ENCODE data around the gene HUS1. TPM values are rescaled to one million over a fixed set of nuclear protein-coding genes. Genes with fewer than 3 reads are reported as not detected.
A peak's percentile ranks its signal among the peaks of the same experiment; 100 is the strongest.

The HUS1 gene
- total and polyA plus RNA-seq, 2 of the 8 experiments (the other 6 are each of a cell fraction or from before 2014, with no cell fraction given): 15.0 to 33.0 TPM

GRCh38 chr7:47950714-47951113 lies 28.7 kb downstream of the HUS1 start:
- H2BK12ac ChIP-seq (ENCODE audit: low read depth, low read length): no peak overlapping the region
- peak overlapping the region; percentile 88 for H4K8ac ChIP-seq (ENCODE audit: extremely low read depth, insufficient read depth, low read length)
- 78% methylated on average over 11 of the region's 11 CpGs; no CpG with 5 or more reads in 1 of the 2 experiments for WGBS, 2 experiments (ENCODE audit: extremely low coverage in 1 of 2, insufficient coverage in 1 of 2, insufficient read length in 1 of 2, insufficient replicate concordance in 2 of 2, low coverage in 1 of 2, low lambda C conversion rate in 2 of 2, missing lambda C conversion rate in 1 of 2)
- H2AFZ ChIP-seq (ENCODE audit: low read length): no peak overlapping the region
- TF ChIP-seq BACH1 (IDR thresholded peaks at IDR 0.05; ENCODE audit: low read length) (no peak), RAD21 (IDR thresholded peaks at IDR 0.05 in 1 of 2, conservative IDR thresholded peaks at IDR 0.05 in 1 of 2; ENCODE audit: low read depth in 2 of 2, low read length in 2 of 2) (peak; percentile 18 to 45; a peak in 3 of 4 replicates), TCF12 (IDR thresholded peaks at IDR 0.05; ENCODE audit: low read depth, low read length) (0 out of 2 replicates have a peak, but pooled peaks have one; percentile 41), POLR2AphosphoS5 (IDR thresholded peaks at IDR 0.05; ENCODE audit: low read depth, low read length) (no peak), CTCF (IDR thresholded peaks at IDR 0.05; ENCODE audit: control extremely low read depth in 1 of 3, insufficient read depth in 1 of 3, low read depth in 1 of 3, low read length in 3 of 3) (peak in 2 of 3 experiments; percentile 34 to 39; a peak in 2 of 4 replicates)
- H3K79me2 ChIP-seq (ENCODE audit: control insufficient read depth in 1 of 2, insufficient read depth in 2 of 2, low read length in 2 of 2): no peaks in the 10 kb centered on the region
- ChIA-PET POLR2A (ENCODE audit: partially characterized antibody) (interaction anchor here (1.3 to 1.4 kb wide), 2 partner anchors 17 to 18 kb away, joined by 3 to 5 read pairs; no protein-coding TSS in a partner anchor), CTCF (ENCODE audit: partially characterized antibody) (interaction anchor here (0.5 to 6.8 kb wide), 5 partner anchors 12 to 96 kb away, joined by 3 to 34 read pairs (median 3); no protein-coding TSS in a partner anchor)
- no peak overlapping the region for H3K4me3 ChIP-seq (ENCODE audit: extremely low read depth in 1 of 4, insufficient read depth in 2 of 4, low read depth in 3 of 4, low read length in 4 of 4)
- peaks cover 0 to 4% (median 0%) of the 10 kb centered on the region in 4 experiments; a peak in 2 of 7 replicates for H3K4me1 ChIP-seq (replicated peaks in 1 of 4; ENCODE audit: control insufficient read depth in 3 of 4, insufficient read depth in 4 of 4, low read length in 3 of 4)
- H3K23ac ChIP-seq (ENCODE audit: insufficient read length): no peak overlapping the region
- no peaks in the 10 kb centered on the region for H3K27me3 ChIP-seq (replicated peaks in 1 of 4; ENCODE audit: control insufficient read depth in 3 of 4, extremely low read depth in 1 of 4, insufficient read depth in 3 of 4, low read length in 3 of 4)
- no peak overlapping the region for H3K56ac ChIP-seq (replicated peaks; ENCODE audit: insufficient read length, low read depth, low read length)
- H3K23me2 ChIP-seq (ENCODE audit: low read depth, low read length): peaks cover 5% of the 10 kb centered on the region; the same call in 1 of the 2 replicates
- no peak overlapping the region for H2BK20ac ChIP-seq (ENCODE audit: low read length)
- DNase-seq (ENCODE audit: low read depth in 1 of 2, low spot score in 2 of 2): no peak
- no peak overlapping the region for H2AK5ac ChIP-seq (ENCODE audit: low read depth, low read length)
- H3K27ac ChIP-seq (ENCODE audit: low read depth, low read length): no peak overlapping the region
- no peak overlapping the region for H4K5ac ChIP-seq (ENCODE audit: insufficient read length, low read depth, low read length)
- no peak overlapping the region for H4K91ac ChIP-seq (replicated peaks; ENCODE audit: insufficient read length, low read length)
- peaks cover 0 to 9% (median 4%) of the 10 kb centered on the region in 4 experiments; a peak in 2 of 8 replicates for H3K36me3 ChIP-seq (ENCODE audit: control insufficient read depth in 2 of 4, insufficient read depth in 4 of 4, low read length in 3 of 4)
- no peak overlapping the region for H2BK120ac ChIP-seq (replicated peaks; ENCODE audit: low read depth, low read length)
- no peak overlapping the region for H2BK15ac ChIP-seq (ENCODE audit: low read length)
- H3K9me3 ChIP-seq (ENCODE audit: insufficient read depth in 2 of 2, low read depth in 1 of 2, low read length in 1 of 2): no peaks in the 10 kb centered on the region
- no peaks in the 10 kb centered on the region for H3K79me1 ChIP-seq (ENCODE audit: low read depth, low read length)
- no peak overlapping the region for H3K18ac ChIP-seq (ENCODE audit: extremely low read depth, low read length)
- H2BK5ac ChIP-seq (ENCODE audit: low read depth, low read length): no peak overlapping the region
- H3K9ac ChIP-seq (replicated peaks in 1 of 4; ENCODE audit: extremely low read depth in 1 of 4, low read depth in 3 of 4, low read length in 3 of 4): no peak overlapping the region
- peaks cover 0 to 3% of the 10 kb centered on the region in 2 experiments for H4K20me1 ChIP-seq (replicated peaks in 1 of 2; ENCODE audit: control insufficient read depth in 1 of 2, insufficient read depth in 2 of 2, low read length in 2 of 2)
- H3K4ac ChIP-seq (replicated peaks; ENCODE audit: insufficient read length, low read depth, low read length): no peak overlapping the region
- no peak overlapping the region for H3K14ac ChIP-seq (ENCODE audit: insufficient read length)
- no peak overlapping the region for H3K4me2 ChIP-seq (ENCODE audit: insufficient read depth in 1 of 2, low read depth in 2 of 2, low read length in 2 of 2)
- FAIRE-seq: no peak
